BJ (cell line): ENCODE data around the gene EIF4E1B. TPM values are rescaled to one million over a fixed set of nuclear protein-coding genes. Genes with fewer than 3 reads are reported as not detected.
A peak's percentile ranks its signal among the peaks of the same experiment; 100 is the strongest.

Experiments used
- CTCF ChIA-PET: fragments of 350-600 bp; formaldehyde crosslinking; extraction: SDS; loops from one replicate; lab custom pipeline; 2021; ENCODE audit warnings: antibody characterized with exemption, inconsistent platforms; lab: Yijun Ruan, JAX
- POLR2A ChIA-PET: fragments of 300-600 bp; sonication (Branson Sonifier 250); formaldehyde crosslinking; extraction: SDS; loops from one replicate; lab custom pipeline; 2021; ENCODE audit warnings: antibody characterized with exemption; lab: Charles Lee
- DNase-seq: peaks from one replicate; pipeline ENCODE4 v3.0.0-alpha.2; 2011; ENCODE audit warnings: low read depth
- H3K27me3 ChIP-seq: 2 replicates; pipeline ENCODE4 v1.6.0; 2011; ENCODE audit warnings: low read length; ENCODE audit not compliant: control insufficient read depth, insufficient read depth
- H3K36me3 ChIP-seq: 2 replicates; pipeline ENCODE4 v1.5.1; 2011; ENCODE audit warnings: low read length; ENCODE audit not compliant: control insufficient read depth, insufficient read depth
- H3K4me3 ChIP-seq: 2 replicates; pipeline ENCODE4 v1.5.1; 2011; ENCODE audit warnings: low read depth, mild to moderate bottlenecking, control low read depth, low read length
- CTCF ChIP-seq: IDR thresholded peaks from 2 replicates; pipeline ENCODE4 v1.5.1; 2011; ENCODE audit warnings: low read depth, mild to moderate bottlenecking, control low read depth, inconsistent platforms, low read length, moderate library complexity; ENCODE audit not compliant: insufficient read depth
- polyA minus RNA-seq: library from RNA; depleted of rRNA, polyadenylated mRNA; stranded (reverse); fragments of >200 nt; gene quantifications from 2 replicates; pipeline ENCODE4 v1.2.3, GENCODE V29; 2011; rRNA and poly(A)+ RNA removed
- polyA plus RNA-seq: library from polyadenylated mRNA; depleted of rRNA; stranded (reverse); fragments of >200 nt; gene quantifications from 2 replicates; pipeline ENCODE4 v1.2.3, GENCODE V29; 2011; rRNA removed

EIF4E1B gene
- polyA plus RNA-seq = not detected in 2 replicates
- polyA minus RNA-seq = not detected in 2 replicates

GRCh38 chr5:176629853-176630680 lies at the start of gene EIF4E1B, which contains the start of gene SNCB:
Gene EIF4E1B (plus strand): TSS chr5:176630675. CDS start chr5:176642788, 12,113 bp downstream.
Gene SNCB (minus strand): TSS chr5:176630534. CDS start chr5:176629654, 880 bp downstream.
- Histone ChIP-seq H3K4me3 (peak within 1 kb of the TSS; percentile 26), H3K27me3 (peaks cover 50% of the 10 kb centered on the region), H3K36me3 (no peaks in the 10 kb centered on the region)
- TF ChIP-seq CTCF = no peak
- POLR2A ChIA-PET = no interaction called here
- no peak for DNase-seq
- CTCF ChIA-PET = interaction anchor here (0.6 to 1.8 kb wide), 6 partner anchors 9 to 275 kb away, joined by 3 to 6 read pairs (median 4); partner anchors contain the start of gene TSPAN17

- Histone ChIP-seq H3K36me3 (no peaks in the 10 kb centered on the region), H3K4me3 (no peak overlapping the region), H3K27me3 (no peaks in the 10 kb centered on the region; the same call in 1 of the 2 replicates)
- ChIA-PET CTCF (no interaction called here), POLR2A (no interaction called here)
- TF ChIP-seq CTCF = no peak
- no peak for DNase-seq
These were observed 49.1 kb upstream of the EIF4E1B start for GRCh38 chr5:176581361-176581760.

- DNase-seq = no peak
- Histone ChIP-seq H3K4me3 (no peak overlapping the region), H3K27me3 (no peaks in the 10 kb centered on the region; the same call in 1 of the 2 replicates), H3K36me3 (no peaks in the 10 kb centered on the region)
- TF ChIP-seq CTCF = no peak
- ChIA-PET POLR2A (no interaction called here), CTCF (interaction anchor here (0.6 to 1.3 kb wide), 3 partner anchors 8 to 17 kb away, joined by 3 to 8 read pairs (median 3); no protein-coding TSS in a partner anchor)
These were observed 47.4 kb upstream of the EIF4E1B start for GRCh38 chr5:176583076-176583475.

- no peak for DNase-seq
- H3K36me3 ChIP-seq = no peaks in the 10 kb centered on the region
- POLR2A ChIA-PET = no interaction called here
- no peak overlapping the region for H3K4me3 ChIP-seq
- CTCF ChIA-PET = interaction anchor here (1.2 kb wide), 1 partner anchor 14 kb away, joined by 3 read pairs; no protein-coding TSS in a partner anchor
- H3K27me3 ChIP-seq = no peaks in the 10 kb centered on the region
- TF ChIP-seq CTCF = no peak
These were observed 43.1 kb upstream of the EIF4E1B start for GRCh38 chr5:176587398-176587797.

GRCh38 chr5:176588297-176588696 lies 42.2 kb upstream of the EIF4E1B start:
- Histone ChIP-seq H3K4me3 (no peak overlapping the region), H3K27me3 (no peaks in the 10 kb centered on the region), H3K36me3 (no peaks in the 10 kb centered on the region)
- no peak for DNase-seq
- ChIA-PET POLR2A (no interaction called here), CTCF (no interaction called here)
- no peak for TF ChIP-seq CTCF
